ENCODE results near the gene PFDN1.

DNA sequence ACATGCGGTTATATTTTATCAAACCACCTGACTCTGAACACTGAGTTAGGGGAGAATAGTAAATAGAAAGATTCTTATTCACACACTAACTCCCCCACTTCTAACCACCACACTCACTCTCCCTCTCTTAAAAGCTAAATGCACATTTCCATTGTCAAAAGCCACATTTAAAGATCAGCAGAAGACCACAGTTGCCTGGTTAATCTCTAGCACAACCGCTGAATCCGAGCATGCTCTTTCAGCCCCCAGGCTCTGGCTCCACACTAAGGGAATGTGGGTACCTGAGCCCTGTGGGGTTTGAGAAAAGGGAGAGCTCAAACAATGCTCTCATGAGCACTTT is 35.7 kb downstream of the PFDN1 start:
- TF ChIP-seq, protein P1, sequence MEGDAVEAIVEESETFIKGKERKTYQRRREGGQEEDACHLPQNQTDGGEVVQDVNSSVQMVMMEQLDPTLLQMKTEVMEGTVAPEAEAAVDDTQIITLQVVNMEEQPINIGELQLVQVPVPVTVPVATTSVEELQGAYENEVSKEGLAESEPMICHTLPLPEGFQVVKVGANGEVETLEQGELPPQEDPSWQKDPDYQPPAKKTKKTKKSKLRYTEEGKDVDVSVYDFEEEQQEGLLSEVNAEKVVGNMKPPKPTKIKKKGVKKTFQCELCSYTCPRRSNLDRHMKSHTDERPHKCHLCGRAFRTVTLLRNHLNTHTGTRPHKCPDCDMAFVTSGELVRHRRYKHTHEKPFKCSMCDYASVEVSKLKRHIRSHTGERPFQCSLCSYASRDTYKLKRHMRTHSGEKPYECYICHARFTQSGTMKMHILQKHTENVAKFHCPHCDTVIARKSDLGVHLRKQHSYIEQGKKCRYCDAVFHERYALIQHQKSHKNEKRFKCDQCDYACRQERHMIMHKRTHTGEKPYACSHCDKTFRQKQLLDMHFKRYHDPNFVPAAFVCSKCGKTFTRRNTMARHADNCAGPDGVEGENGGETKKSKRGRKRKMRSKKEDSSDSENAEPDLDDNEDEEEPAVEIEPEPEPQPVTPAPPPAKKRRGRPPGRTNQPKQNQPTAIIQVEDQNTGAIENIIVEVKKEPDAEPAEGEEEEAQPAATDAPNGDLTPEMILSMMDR (conservative IDR thresholded peaks at IDR 0.05; ENCODE audit: low read depth, low read length), result no peak
- no peak for TF ChIP-seq EZH2phosphoT487 (IDR thresholded peaks at IDR 0.05; ENCODE audit: borderline replicate concordance, low read length)
- TF ChIP-seq EZH2 (IDR thresholded peaks at IDR 0.05; ENCODE audit: low read length, unreplicated experiment), result no peak
